Type B pancreatic cell (in vitro differentiated cells): ENCODE results near the gene COLEC12. TPM values are rescaled to one million over a fixed set of nuclear protein-coding genes. Genes with fewer than 3 reads are reported as not detected.

Experiments
- DNase-seq: peaks from one replicate; pipeline ENCODE4 v3.0.0; 2021; ENCODE audit warnings: mixed read lengths; ENCODE audit not compliant: unreplicated experiment; ENCODE audit errors: extremely low spot score
- H3K27ac Mint-ChIP-seq: 2 replicates; pipeline ENCODE4 v1.8.0; 2021; ENCODE audit warnings: mild to moderate bottlenecking, mixed read lengths
- H3K27me3 Mint-ChIP-seq: 2 replicates; pipeline ENCODE4 v1.8.0; 2021; ENCODE audit warnings: mixed read lengths
- H3K36me3 Mint-ChIP-seq: 2 replicates; pipeline ENCODE4 v1.8.0; 2021; ENCODE audit warnings: mixed read lengths
- H3K4me1 Mint-ChIP-seq: one replicate; pipeline ENCODE4 v1.8.0; 2021; ENCODE audit warnings: mixed read lengths; ENCODE audit not compliant: unreplicated experiment
- H3K4me3 Mint-ChIP-seq: 2 replicates; pipeline ENCODE4 v1.8.0; 2021; ENCODE audit warnings: mild to moderate bottlenecking, mixed read lengths
- H3K9me3 Mint-ChIP-seq: 2 replicates; pipeline ENCODE4 v1.8.0; 2021; ENCODE audit warnings: mixed read lengths
- CTCF ChIP-seq: fragments of 200-600 bp; sonication (generic); conservative IDR thresholded peaks from 2 replicates; pipeline ENCODE4 v1.5.0; 2021; ENCODE audit warnings: antibody characterized with exemption, mild to moderate bottlenecking
- total RNA-seq: library from RNA; stranded (reverse); gene quantifications from 2 replicates; pipeline ENCODE4 v1.2.1, GENCODE V29; 2021; ENCODE audit warnings: low replicate concordance

The COLEC12 gene
- total RNA-seq, 1 donor from 2014 or later = 61.3 TPM

DNA sequence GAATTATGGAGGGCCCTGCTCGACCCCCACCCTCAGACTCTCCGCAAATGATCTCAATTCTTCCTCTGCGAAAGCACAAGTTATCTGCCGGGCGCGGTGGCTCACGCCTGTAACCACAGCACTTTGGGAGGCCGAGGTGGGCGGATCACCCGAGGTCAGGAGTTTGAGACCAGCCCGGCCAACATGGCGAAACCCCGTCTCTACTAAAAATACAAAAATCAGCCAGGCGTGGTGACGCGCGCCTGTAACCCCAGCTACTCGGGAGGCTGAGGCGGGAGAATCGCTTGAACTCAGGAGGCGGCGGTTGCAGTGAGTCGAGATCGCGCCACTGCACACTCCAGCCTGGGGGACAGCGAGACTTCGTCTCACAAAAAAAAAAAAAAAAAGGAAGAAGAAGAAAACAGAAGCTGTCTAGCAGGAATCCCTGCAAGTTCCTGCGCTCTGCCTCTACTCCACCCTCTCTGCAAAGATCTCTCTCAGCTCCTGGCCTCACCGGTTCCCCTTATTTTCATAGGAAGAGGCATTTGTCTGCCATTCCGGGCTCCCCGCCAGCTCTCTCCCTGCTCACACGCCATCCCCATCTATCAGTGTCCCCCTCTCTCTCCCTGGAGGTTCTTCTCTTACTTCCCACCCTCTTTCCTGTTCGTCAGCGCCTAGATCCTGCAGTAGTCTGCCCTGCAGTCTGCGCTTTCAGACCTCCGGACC lies 13.5 kb upstream of the COLEC12 start:
- H3K27me3 Mint-ChIP-seq = no peaks in the 10 kb centered on the region
- H3K4me1 Mint-ChIP-seq = no peaks in the 10 kb centered on the region
- peaks cover 4% of the 10 kb centered on the region for H3K9me3 Mint-ChIP-seq
- no peak overlapping the region for H3K27ac Mint-ChIP-seq
- TF ChIP-seq CTCF = no peak
- no peak overlapping the region for H3K4me3 Mint-ChIP-seq
- DNase-seq = no peak
- H3K36me3 Mint-ChIP-seq = peaks cover 3% of the 10 kb centered on the region

- no peaks in the 10 kb centered on the region for H3K27me3 Mint-ChIP-seq
- no peak for DNase-seq
- peaks cover 3% of the 10 kb centered on the region for H3K36me3 Mint-ChIP-seq
- no peak overlapping the region for H3K4me3 Mint-ChIP-seq
- H3K4me1 Mint-ChIP-seq = no peaks in the 10 kb centered on the region
- peaks cover 4% of the 10 kb centered on the region for H3K9me3 Mint-ChIP-seq
- H3K27ac Mint-ChIP-seq = no peak overlapping the region
- no peak for TF ChIP-seq CTCF
These were observed 12.5 kb upstream of the COLEC12 start for GRCh38 chr18:512957-513356.

- no peak for DNase-seq
- Mint-ChIP-seq H3K27ac (no peak overlapping the region), H3K4me1 (peaks cover 4% of the 10 kb centered on the region), H3K4me3 (no peak overlapping the region), H3K9me3 (peaks cover 6% of the 10 kb centered on the region), H3K36me3 (no peaks in the 10 kb centered on the region), H3K27me3 (peaks cover 7% of the 10 kb centered on the region)
- TF ChIP-seq CTCF = no peak
These were observed 8.3 kb upstream of the COLEC12 start for GRCh38 chr18:508835-509234.

DNA sequence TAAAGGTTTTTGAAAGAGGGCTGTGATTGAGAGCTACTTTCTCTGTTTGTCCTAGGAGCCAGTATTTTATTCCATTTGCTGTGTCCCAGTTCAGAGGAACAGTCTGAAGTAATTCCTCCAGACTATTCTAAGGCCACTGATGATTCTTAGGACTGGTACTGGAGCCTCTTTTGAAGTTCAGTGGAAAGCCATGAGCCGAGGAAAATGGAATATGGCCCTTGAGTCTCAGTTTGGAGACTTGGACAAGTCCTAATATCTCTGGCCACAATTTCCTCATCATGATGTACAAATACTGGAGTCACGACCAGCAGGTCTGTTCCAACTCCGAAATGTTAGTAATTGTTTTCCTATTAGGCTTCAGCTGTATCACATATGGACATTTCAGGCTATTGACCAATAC lies 7.1 kb upstream of the COLEC12 start:
- Mint-ChIP-seq H3K27me3 (peaks cover 17% of the 10 kb centered on the region), H3K27ac (no peak overlapping the region), H3K9me3 (peaks cover 6% of the 10 kb centered on the region), H3K4me1 (peaks cover 4% of the 10 kb centered on the region), H3K4me3 (no peak overlapping the region), H3K36me3 (no peaks in the 10 kb centered on the region)
- no peak for TF ChIP-seq CTCF
- no peak for DNase-seq

DNA sequence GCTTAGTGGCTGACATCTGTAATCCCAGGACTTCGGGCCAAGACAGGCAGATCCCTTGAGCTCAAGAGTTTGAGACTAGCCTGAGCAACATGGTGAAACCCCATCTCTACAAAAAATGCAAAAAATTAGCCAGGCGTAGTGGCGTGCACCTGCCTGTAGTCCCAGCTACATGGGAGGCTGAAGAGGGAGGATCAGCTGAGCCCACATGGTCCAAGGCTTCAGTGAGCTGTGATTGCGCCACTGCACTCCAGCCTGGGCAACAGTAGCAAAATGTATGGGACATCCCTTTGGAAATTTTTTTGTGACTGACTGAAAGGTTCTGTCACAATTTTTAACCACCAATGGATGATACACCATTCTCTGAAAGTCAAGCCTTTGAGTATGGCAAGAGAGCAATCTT lies 6.3 kb upstream of the COLEC12 start:
- TF ChIP-seq CTCF = no peak
- DNase-seq = no peak
- peaks cover 19% of the 10 kb centered on the region for H3K27me3 Mint-ChIP-seq
- H3K27ac Mint-ChIP-seq = no peak overlapping the region
- H3K9me3 Mint-ChIP-seq = peaks cover 6% of the 10 kb centered on the region
- H3K4me3 Mint-ChIP-seq = no peak overlapping the region
- peaks cover 4% of the 10 kb centered on the region for H3K4me1 Mint-ChIP-seq
- no peaks in the 10 kb centered on the region for H3K36me3 Mint-ChIP-seq
